CD1c-positive myeloid dendritic cell (primary cell): ENCODE measurements around the gene SH3PXD2A.
A peak's percentile ranks its signal among the peaks of the same experiment; 100 is the strongest.
"Not testable (repeated sequence)": the region's sequence is repeated elsewhere in the genome, so short reads cannot be mapped to it uniquely, and the experiment has no call there.

Experiments
- DNase-seq: peaks from one replicate; pipeline ENCODE4 v3.0.0-alpha.2; 2016; ENCODE audit errors: extremely low spot score

Gene SH3PXD2A

DNA sequence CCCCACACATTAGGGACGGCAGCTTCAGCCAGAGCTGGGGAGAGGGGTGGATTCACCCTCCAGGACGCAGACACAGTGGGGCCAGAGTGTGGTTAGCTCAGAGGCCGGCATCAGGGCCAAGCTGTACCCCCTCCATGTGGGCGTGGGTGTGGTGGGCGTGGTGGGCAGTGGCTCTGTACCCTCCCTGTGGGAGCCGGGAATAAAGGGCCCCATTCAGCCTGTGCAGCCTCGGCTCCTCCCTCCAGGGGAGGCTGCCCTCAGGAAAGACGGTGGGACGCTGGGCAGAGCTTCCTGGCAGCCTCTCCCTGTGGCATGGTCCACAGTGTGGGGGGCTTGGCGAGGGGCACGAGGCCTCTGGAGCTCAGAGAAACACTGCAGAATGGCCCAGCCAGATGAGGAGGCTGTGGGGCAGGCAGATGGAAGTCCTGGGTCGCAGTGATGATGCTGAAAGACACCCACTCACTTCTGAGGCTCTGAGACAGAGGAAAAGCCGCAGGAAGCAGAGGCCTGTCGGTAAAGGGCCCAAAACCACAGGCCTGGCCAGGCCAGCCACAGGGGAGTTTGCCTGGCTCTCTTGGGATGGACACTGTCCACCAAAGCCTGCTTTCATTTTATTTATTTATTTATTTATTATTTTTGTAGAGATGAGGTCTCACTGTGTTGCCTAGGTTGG is 108.0 kb downstream of the SH3PXD2A start:
- DNase-seq, result no peak

DNA sequence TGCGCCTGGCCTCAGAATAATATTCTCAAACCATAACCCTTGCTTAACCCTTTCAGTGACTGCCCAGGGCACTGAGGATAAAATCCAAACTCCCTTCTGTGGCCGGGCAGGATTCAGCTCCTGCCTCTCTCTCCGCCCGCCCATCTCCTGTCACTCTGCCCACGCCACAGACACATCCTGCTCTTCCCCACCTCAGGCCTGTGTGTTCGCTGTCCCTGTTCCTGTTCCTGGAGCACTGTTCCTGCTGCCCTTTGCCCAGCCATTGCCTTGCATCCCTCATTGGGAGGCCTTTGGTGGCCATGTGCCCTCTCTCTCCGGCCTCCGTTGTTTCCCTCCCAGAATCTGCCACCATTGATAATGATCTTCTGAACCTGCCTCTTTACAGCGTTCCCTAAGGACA is 108.8 kb downstream of the SH3PXD2A start:
- DNase-seq, result no peak

DNA sequence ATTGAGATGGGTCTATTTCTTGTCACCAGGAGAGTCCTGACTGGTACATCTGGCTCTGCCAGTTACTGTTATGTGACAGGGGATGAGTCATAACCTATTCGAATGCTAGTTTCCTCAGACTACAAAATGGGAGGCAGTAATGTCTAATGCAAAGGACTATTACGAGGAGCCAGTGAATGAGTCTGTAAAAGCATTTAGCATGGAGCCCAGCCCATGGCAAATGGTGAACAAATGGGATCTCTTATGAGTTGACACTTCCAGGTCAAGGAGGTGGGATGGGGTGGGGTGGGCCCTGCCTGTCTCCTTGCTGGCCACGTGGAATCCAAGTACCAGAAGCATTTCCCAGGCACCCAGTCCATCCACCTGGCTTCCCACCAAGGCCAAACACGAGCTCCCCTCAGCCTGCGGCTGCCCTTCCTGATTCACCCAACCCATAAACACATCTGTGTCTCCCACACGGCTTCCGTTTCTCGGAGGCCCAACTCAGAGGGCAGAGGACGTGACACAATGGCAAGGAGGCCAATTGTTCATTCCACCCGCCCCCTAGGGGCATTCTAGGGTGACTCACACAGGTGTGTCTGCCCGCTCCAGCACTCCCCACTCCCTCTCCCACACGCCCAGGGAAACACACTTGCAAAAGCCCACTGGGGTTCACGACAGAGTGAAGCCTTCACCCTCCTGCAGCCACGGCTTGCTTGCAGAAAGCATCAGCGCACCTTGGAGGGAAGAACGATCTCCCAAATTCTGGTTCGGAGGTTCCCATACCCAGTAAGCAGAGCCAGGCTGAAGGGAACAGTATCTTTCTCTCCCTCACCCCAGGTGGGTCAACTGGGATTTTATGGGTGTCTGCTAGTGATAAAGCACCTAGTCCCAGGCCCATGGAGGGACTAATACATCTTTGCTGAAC is 109.8 kb downstream of the SH3PXD2A start:
- no peak for DNase-seq

DNA sequence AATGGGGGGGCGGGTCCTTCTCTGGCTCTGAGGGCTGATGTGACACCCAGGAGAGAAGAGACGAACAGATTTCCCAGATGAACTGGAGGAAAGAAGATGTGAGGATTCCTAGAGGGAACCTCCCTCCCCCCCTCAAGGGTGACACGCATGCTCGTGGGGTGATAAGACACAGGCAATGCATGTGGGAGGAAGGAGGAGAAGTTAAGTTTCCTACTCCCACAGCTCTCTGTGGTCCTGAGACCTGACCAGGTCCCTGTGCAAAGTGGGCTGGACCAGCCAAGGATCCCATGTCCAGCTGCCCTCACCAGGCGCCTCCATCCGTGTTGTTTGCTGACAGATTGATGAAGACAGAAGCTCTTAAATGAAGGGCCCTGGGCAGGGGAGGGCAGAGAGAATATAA is 112.6 kb downstream of the SH3PXD2A start:
- DNase-seq, result peak; percentile 8

DNA sequence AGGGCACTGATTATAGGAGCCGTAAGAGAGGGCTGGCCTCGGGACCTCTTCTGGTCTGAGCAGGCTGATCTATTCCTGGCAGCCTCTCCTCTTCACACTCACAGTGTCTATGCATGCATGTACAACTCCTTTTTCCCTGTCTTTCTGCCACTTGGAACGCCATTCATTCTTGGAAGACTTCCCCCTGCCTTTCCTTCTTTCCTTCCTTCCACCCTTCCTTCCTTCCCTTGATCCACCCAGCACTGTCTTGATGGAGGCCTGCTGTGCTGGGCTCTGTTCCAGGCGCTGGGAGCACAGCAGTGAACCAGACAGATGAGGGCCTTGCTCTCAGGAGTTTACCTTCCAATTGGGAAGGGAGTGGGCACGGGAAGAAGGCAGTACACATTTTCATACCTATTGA is 114.8 kb downstream of the SH3PXD2A start:
- DNase-seq, result no peak

DNA sequence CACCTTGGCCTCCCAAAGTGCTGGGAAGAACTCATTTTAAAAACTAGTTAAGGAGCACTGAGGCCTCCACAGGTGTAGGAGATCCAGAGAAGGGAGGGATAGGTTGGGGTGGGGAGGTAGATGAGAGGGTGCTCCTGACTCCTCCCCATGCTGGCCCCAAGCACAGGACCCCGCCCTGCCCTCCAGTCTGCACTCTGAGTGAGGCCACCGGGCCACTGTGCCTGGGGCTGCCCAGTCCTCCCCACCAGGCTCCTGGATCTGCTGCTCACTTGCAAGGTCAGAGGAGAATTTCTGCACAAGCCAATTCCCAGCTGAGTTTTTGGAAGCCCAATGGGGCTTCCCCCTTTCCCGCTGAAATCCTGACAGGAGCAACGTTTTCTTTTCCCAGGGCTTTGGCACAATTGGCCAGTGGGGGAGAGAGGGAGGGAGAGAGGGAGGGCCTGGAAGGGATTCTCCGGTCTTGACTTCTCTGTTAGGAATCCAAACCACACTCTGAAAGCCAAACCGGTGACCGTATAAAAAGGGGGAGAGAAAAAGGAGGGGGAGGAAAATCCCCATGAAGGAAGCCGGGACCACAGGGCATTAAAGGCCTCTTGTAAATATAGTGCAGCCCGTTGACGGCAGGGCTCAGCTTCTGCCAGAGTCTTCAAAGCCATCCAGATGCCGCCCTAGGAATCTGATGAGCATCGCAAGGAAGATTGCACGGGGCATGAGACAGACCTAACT is 116.2 kb downstream of the SH3PXD2A start:
- no peak for DNase-seq

DNA sequence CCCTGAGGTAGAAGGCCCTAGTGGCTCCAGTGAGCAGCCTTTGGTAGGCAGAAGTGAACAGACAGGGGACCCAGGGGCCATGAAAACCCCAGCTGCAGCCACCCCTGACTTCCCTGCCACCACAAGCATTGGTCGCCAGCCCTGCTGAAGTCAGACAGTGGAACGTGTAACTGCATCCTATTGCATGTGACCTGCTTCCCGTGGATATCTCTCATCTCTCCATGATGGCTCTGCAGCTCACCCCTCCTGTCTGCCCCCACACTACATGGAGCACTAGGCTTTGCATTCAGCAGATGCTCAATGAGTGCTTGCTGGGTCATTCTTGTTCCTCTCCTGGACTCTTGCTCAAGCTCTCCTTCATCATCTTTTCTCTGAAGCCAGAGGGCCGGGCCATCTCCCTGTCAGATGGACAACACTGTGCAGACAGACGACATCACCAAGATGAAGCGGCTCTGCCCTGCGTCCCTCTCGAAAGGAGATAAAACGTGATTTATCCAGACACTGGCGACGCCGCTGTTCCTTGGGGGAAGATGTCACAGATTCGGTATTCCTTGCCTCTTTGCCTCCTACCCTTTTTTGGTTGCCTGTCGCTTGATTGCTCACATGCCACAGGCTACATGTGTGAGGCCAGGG is 117.5 kb downstream of the SH3PXD2A start:
- no peak for DNase-seq

DNA sequence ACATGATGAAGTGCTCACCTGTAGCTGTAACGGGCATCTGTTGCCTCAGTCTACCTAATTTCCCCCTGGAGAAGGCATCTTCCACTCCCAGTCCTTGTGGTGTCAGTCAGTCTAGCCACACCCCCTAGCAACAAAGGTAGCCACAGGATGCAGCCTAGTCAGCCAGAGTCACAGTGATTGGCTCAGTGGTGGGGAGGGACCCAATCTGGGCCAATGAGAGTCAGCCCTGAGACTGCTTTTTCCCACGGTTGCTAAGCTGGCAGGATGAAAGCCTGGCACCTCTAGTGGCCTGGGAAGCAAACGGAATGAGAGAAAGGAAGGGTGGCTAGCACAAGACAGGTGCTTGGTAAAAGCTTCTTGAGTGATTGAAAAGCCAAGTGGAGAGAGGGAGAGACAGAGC is 118.6 kb downstream of the SH3PXD2A start:
- peak; percentile 3 for DNase-seq

DNA sequence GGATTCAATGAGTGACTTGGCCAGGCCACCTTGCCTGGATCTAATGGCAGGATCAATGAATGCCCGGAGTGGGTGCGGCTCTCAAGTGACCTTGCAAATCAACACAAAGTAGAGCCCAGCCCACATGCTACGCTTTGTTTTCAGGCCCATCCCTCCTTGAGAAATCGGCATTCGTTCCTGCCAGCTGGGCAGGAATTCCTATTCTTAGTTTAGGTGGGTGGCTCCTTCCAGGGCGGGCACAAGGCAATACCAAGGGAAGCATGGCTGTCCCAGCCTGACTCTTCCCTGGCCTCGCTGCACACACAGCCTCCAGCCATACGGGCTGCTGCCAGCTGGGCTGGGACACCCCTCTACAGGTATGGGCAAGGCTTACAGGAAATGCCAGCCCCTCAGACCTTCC is 119.3 kb downstream of the SH3PXD2A start:
- DNase-seq, result no peak

DNA sequence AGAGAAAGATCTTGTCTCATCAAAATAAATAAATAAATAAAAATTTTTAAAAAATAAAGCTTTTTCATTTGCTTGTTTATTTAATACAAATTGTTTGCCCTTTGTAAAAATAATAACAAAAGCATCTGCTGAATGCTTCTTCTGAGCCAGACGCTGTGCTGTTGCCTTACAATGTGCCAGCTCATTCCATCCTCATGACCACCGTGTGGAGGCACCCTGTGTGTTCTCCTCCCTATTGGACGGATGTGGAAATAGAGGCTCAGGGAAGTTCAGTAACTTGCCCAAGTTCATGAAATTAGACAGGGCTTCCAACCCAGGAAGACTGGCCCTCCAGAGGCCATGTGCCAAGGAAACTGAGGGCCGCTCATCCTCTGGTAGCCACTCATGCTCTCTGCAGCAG is 120.6 kb downstream of the SH3PXD2A start:
- DNase-seq, result no peak

DNA sequence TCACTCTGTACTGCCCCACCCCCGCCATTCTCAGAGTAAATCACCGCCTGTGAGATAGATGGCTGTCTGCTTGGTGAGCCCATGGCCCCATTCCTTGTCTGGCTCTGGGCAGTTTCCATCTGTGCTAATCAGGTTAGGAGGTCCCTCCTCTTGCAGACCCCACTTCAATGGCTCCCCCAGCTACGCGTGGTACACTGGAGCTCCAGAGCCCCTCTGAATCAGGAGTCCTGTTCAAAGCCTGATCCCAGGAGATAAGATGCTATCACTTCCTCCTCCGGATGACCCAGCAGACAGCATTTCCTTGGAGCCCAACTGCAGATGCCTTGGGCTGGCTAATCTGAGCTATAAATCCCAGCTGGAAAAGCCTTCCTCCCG is 122.3 kb downstream of the SH3PXD2A start:
- DNase-seq, result no peak

DNA sequence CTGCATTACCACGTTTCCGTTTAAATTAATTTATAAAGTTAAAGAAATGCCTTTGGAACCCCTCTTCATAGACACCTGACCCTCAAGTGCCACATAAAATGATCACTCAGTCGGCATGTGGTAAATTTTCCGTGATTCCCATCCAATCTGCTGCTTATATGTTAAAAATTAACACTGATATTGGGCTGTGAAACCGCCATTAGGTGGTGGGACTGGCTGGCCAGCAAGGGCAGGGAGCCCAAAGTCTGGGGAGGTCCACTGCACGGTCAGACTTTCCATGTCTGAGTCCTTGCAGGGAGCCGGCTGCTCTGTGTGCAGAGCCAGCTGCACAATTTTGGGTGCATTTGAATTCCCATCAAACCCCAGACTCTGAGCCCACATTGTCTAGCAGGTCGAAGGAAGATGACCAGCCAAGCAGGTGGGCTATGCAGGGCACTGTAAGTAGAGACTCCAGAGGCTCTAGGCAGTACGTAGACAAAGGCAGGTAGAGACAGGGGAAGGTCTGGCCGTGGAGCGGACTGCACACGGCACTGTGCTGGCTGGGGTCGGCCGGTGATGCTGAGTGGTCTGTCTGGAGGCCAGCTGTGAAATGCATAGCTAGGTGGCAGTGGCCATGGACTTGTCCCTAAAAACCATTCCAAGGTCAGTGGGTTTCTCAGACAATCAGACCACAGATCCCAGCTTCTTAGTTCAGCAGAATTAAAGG is 122.9 kb downstream of the SH3PXD2A start:
- DNase-seq, result no peak

DNA sequence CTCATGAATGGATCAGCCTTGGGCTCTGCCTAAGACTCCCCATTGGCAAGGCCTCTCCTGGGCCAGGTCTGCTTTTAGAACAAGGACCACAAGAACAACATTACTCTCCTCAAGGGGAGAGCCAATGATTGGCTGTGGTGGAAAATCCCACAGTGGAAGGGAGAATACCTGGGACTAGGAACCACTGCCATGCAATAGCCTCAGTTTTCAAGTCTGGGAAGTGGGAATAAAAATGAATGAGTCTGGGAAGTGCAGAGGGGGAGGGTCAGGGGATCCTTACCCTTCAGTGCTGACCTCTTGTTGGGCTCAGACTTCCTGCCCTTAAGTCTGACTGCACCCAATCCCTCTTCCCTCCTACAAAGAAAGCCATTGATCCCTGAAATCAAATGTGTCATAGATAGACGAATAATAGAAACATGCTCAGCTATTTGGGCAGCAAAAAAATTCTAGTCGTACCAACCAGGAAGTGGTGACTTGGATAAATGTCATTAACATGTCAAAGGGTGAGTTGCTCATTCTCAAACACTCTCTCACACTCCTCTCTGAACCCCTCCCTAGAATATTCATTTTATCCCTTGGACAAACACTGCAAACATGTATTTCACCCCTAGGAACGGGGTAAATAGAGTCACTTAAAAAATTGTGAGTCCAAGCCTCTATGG is 123.6 kb downstream of the SH3PXD2A start:
- no peak for DNase-seq

DNA sequence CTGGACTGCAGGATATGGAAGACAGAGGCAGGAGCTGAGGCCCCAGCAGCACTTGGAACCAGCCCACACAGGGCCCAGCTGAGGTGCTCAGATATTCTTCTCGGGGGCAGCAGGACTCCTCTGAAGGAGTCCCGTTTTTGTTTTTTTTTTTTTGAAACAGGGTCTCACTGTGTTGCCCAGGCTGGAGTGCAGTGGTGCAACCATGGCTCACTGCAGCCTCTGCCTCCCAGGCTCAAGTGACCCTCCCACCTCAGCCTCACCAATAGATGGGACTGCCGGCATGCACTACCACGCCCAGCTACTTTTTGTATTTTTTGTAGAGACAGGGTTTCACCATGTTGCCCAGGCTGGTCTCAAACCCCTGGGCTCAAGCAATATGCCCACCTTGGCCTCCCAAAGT is 124.3 kb downstream of the SH3PXD2A start:
- DNase-seq, result not testable (repeated sequence)

DNA sequence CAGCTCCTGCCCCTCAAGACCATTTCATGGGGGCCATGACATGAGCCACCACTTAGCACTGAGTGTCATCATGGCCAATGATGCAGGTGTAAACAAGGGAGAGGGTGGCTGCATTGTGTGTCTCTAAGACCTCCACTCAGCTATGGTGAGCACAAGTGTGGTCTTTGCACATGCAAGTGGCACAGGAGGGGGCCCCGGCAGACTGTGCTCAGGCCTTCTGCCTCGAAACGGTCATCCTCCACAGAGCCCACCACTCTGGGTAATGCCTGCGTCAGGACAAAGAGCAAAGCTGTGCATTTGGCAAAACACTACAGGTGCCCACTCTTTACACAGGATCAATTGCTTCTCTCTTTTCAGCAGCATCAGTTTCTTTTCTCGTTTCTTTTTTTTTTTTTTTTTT is 125.5 kb downstream of the SH3PXD2A start:
- DNase-seq, result no peak

DNA sequence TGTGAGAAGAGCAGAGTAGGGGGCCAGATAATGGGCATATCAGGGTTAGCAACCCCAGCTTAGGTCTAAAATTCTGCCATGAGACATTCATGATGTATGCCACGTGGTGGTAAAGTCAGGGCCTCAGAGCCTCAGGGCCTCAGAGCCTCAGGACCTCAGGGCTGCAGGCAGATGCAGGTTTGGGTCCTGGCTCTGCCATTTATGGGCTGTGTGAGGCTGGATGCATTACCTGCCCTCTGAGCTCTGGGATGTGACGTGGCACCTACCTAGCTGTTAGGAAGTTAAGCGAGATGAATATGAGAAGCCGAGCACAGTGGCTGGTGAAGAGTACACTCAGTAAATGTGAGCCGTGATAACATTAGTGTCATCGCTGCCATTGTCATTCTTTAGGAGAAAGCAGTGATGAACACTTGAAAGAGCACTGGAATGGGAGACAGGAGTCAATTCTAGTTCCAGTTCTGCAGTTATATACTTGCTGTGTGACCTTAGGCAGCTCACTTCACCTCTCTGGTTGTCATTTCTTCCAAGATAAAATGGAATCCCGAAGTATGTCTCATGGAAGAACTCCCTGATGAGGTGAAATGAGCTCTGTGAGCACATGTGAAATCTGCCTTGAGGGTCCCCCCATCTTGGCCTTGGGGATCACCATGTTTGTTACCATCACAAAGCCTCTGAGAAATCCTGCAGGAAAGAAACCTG is 127.2 kb downstream of the SH3PXD2A start:
- DNase-seq, result no peak

DNA sequence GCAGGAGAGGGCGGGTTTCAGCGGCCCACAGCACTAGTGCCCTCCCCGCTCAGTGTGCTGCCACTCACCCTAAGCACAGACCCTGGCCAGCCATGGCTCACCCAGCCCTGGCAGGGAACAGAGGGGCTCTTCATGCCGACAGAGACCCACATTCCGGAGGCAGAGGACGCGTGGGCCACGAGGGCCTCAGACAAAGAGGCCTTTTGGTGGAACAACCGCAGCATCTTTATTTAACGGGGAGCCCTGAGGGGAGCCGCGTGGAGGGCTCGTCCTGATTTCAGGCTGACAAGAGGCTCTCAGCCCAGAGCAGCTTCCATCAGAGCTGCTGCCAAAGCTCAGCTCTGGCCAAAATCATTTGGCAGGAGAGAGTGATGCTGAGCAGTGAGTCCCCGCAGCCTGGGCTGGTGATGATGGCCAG is 127.8 kb downstream of the SH3PXD2A start:
- DNase-seq, result no peak

DNA sequence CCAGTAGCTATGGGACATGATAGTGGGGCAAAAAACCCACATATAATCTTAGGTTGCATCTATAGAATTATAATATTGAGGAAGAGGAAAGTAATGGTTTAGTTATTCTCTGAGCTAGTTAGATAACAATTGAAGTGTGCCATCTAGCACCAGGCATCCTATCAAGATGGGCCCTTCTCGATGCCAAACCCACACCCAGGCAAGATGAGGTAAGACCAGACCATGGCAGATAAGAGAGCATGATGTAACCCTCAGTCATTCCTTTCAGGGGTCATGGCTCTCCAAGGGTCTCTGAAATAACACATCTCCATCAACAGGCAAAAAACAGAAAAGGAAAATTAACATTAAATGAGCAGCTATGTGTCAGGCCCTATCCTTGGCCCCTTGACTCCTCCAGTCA is 128.7 kb downstream of the SH3PXD2A start:
- DNase-seq, result no peak

DNA sequence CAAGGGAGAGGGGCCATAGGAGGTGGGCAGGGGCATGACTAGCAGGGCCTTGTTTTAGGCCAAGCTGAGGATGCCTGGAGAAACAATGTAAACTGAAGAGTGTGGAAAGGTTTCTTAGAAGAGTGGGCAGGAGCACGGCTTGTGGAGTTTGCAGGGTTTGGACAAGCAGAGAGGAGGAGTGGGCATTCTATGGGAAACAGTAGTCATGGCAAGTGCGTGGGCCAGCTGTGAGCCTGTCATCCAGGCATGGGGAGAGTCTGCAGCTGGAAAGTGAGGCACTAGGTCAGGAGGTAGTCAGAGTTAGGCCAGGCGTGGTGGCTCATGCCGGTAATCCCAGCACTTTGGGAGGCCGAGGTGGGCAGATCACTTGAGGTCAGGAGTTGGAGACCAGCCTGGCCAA is 130.1 kb downstream of the SH3PXD2A start:
- DNase-seq, result no peak

DNA sequence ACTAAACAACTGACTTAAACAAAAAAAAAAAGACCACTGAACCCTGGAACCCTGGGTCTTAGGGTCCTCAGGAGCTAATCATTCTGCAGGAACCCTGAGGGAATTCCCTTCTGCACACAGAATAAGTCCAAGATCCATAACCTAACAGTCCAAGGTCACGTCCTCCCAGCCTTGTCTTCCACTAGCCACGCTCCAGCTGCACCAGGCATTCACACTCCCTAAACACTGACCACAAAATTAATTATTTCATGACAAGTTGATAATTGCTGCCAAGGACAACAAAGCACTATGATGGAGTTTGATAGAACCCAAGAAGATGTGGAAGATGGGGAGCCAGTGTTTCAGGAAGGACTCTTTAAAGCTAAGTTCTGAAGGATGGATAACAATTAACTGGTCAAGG is 130.6 kb downstream of the SH3PXD2A start:
- no peak for DNase-seq
